ENCODE results near the gene ABCB11.

ABCB11 gene

DNA sequence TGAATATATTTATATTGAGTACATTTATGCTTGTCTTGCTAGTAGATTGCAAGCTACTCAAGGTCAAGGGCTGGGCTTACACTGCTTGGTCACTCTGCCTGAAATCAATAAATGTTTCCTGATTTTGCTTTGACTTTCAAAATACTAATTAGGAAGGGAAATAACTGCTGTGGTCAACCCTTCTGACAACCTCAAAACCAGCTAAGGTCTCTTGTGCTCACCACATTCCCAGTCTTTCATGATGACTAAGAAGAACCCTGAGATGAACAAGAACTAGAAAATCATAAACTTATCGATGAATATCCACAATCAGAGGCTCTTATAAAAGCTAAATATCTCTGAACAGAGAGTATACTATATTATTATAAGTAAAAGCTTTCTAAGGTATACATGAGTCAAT lies 33.3 kb downstream of the ABCB11 start:
- H3K4me1 ChIP-seq (ENCODE audit: control insufficient read depth in 1 of 2, insufficient read depth in 2 of 2, low read length in 2 of 2) = no peaks in the 10 kb centered on the region
- H3K36me3 ChIP-seq (ENCODE audit: control insufficient read depth in 1 of 2, insufficient read depth in 2 of 2, low read length in 2 of 2) = no peaks in the 10 kb centered on the region
- H3K4me3 ChIP-seq (ENCODE audit: low read depth in 1 of 2, low read length in 2 of 2) = no peak overlapping the region
- no peaks in the 10 kb centered on the region for H3K27me3 ChIP-seq (ENCODE audit: control insufficient read depth in 1 of 2, insufficient read depth in 2 of 2, low read length in 2 of 2)
- H3K9me3 ChIP-seq (ENCODE audit: control insufficient read depth in 1 of 2, low read length in 2 of 2) = no peaks in the 10 kb centered on the region
- H3K9ac ChIP-seq (ENCODE audit: low read depth in 1 of 2, low read length in 2 of 2) = no peak overlapping the region
- H3K27ac ChIP-seq (ENCODE audit: low read depth, low read length) = no peak overlapping the region

DNA sequence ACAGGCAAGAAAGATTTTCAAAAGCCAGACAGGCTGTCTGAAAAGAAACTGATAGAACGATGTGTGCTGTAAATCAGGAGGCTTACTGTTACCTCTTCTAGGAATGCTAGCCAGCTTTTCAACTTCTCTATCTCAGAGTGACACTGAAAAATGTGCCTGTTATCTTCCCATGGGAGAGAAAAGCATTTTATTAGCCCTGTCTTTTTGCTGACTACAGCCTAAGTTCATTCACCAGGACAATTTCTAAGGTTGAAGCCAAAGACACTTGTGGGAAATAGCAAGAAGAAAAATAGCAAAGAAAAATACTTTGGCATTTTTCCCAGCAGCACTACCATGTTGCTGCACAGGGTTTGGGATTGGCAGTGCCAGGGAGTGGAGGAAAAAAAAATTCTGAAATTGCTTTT lies 34.0 kb downstream of the ABCB11 start:
- H3K27me3 ChIP-seq (ENCODE audit: control insufficient read depth in 1 of 2, insufficient read depth in 2 of 2, low read length in 2 of 2) = no peaks in the 10 kb centered on the region
- no peaks in the 10 kb centered on the region for H3K9me3 ChIP-seq (ENCODE audit: control insufficient read depth in 1 of 2, low read length in 2 of 2)
- no peak overlapping the region for H3K4me3 ChIP-seq (ENCODE audit: low read depth in 1 of 2, low read length in 2 of 2)
- no peak overlapping the region for H3K9ac ChIP-seq (ENCODE audit: low read depth in 1 of 2, low read length in 2 of 2)
- H3K27ac ChIP-seq (ENCODE audit: low read depth, low read length) = no peak overlapping the region
- no peaks in the 10 kb centered on the region for H3K36me3 ChIP-seq (ENCODE audit: control insufficient read depth in 1 of 2, insufficient read depth in 2 of 2, low read length in 2 of 2)
- H3K4me1 ChIP-seq (ENCODE audit: control insufficient read depth in 1 of 2, insufficient read depth in 2 of 2, low read length in 2 of 2) = no peaks in the 10 kb centered on the region

DNA sequence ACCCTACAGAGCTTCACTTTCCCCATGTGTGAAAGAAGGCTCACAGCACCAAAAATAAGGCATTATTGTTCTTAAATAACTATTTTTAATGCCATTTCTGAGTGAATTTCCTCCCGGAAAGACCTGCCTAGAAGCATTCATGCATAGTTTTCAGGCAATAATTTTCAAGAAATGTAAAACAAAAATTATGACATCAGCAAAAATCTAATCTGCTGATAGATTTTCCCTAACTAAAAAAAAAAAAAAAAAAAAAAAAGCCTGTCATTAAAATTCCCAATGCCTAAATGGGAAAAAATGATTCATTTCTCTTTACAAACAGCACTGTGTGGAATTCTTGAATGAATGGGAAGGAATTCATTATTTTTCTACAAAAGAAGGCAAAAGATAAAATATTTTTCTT lies 35.4 kb downstream of the ABCB11 start:
- Histone ChIP-seq H3K4me1 (ENCODE audit: control insufficient read depth in 1 of 2, insufficient read depth in 2 of 2, low read length in 2 of 2) (no peaks in the 10 kb centered on the region), H3K9ac (ENCODE audit: low read depth in 1 of 2, low read length in 2 of 2) (no peak overlapping the region), H3K9me3 (ENCODE audit: control insufficient read depth in 1 of 2, low read length in 2 of 2) (no peaks in the 10 kb centered on the region), H3K27ac (ENCODE audit: low read depth, low read length) (no peak overlapping the region), H3K36me3 (ENCODE audit: control insufficient read depth in 1 of 2, insufficient read depth in 2 of 2, low read length in 2 of 2) (no peaks in the 10 kb centered on the region), H3K4me3 (ENCODE audit: low read depth in 1 of 2, low read length in 2 of 2) (no peak overlapping the region), H3K27me3 (ENCODE audit: control insufficient read depth in 1 of 2, insufficient read depth in 2 of 2, low read length in 2 of 2) (no peaks in the 10 kb centered on the region)

DNA sequence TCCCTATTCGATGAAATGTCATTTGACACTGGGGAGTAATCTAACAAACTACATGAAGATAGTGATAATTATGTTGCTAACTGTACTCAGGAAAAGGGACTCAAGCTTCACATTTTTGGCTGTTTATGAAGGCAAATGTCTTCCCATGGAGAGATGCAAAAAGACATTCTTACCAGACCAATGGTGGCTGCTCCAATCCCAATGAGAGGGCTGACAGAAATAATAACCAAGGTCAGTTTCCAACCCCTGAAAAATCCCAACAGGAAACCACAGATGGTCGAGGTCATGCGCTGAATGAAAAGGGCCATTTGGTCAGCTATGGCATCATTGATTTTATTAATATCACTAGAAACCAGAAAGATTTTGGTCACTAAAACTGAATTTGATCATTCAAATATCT lies 37.6 kb downstream of the ABCB11 start:
- Histone ChIP-seq H3K4me3 (ENCODE audit: low read depth in 1 of 2, low read length in 2 of 2) (no peak overlapping the region), H3K27me3 (ENCODE audit: control insufficient read depth in 1 of 2, insufficient read depth in 2 of 2, low read length in 2 of 2) (no peaks in the 10 kb centered on the region), H3K9me3 (ENCODE audit: control insufficient read depth in 1 of 2, low read length in 2 of 2) (no peaks in the 10 kb centered on the region), H3K9ac (ENCODE audit: low read depth in 1 of 2, low read length in 2 of 2) (no peak overlapping the region), H3K27ac (ENCODE audit: low read depth, low read length) (no peak overlapping the region), H3K36me3 (ENCODE audit: control insufficient read depth in 1 of 2, insufficient read depth in 2 of 2, low read length in 2 of 2) (no peaks in the 10 kb centered on the region), H3K4me1 (ENCODE audit: control insufficient read depth in 1 of 2, insufficient read depth in 2 of 2, low read length in 2 of 2) (no peaks in the 10 kb centered on the region)

DNA sequence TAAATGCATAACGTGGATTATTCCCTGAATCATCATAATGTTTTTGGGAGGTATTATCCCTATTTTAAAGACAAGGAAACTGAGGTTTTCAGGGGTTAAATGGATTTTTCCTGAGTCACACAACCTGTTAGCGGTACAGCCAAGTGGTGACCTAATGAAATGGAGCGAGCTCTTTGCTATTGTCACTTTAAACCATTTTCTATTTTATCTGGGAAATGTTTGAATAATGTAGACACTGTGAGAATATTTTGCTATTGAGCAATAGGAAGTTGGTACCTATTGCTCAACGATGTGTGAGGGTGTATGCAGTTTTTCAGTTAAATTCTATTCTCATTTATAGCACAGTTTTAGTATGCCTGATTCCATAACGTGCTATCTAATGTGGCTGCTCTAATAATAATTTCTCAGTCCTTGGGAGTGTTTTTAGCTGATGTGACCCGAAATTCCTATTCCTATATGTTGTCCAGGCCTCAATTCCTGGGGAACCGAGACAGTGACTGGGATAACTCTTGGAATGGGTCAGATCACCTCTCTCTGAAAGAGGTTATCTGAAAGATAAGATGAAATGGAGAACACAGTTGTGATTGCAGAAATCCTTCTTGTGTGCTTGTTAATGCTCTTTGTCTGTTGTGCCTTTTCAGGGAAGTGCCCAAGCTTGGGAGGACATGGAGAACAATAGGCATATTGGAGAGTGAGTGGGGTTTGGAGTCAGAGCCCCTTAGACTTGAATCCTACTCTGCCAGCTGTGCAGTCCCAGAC lies 38.4 kb downstream of the ABCB11 start:
- no peaks in the 10 kb centered on the region for H3K36me3 ChIP-seq (ENCODE audit: control insufficient read depth in 1 of 2, insufficient read depth in 2 of 2, low read length in 2 of 2)
- no peak overlapping the region for H3K27ac ChIP-seq (ENCODE audit: low read depth, low read length)
- no peaks in the 10 kb centered on the region for H3K9me3 ChIP-seq (ENCODE audit: control insufficient read depth in 1 of 2, low read length in 2 of 2)
- no peak overlapping the region for H3K9ac ChIP-seq (ENCODE audit: low read depth in 1 of 2, low read length in 2 of 2)
- no peaks in the 10 kb centered on the region for H3K27me3 ChIP-seq (ENCODE audit: control insufficient read depth in 1 of 2, insufficient read depth in 2 of 2, low read length in 2 of 2)
- no peaks in the 10 kb centered on the region for H3K4me1 ChIP-seq (ENCODE audit: control insufficient read depth in 1 of 2, insufficient read depth in 2 of 2, low read length in 2 of 2)
- no peak overlapping the region for H3K4me3 ChIP-seq (ENCODE audit: low read depth in 1 of 2, low read length in 2 of 2)

DNA sequence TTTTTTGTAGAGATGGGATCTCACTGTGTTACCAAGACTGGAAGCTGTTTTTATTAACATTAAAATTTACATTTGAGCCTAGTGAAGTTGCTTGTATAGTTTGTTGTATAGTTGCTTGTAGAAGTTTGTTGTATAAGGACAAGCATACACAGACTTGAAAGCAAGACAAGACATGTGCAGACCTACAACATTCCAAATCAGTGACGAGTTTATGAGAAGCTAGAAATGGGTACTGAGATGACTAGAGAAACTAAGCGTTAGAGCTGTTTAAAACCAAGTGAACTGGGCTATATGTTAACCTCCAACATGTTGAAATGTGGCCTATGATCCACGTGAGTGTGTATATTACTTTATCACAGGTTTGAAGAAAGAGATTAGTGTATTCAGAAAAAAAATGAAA lies 39.1 kb downstream of the ABCB11 start:
- no peaks in the 10 kb centered on the region for H3K27me3 ChIP-seq (ENCODE audit: control insufficient read depth in 1 of 2, insufficient read depth in 2 of 2, low read length in 2 of 2)
- no peaks in the 10 kb centered on the region for H3K4me1 ChIP-seq (ENCODE audit: control insufficient read depth in 1 of 2, insufficient read depth in 2 of 2, low read length in 2 of 2)
- no peaks in the 10 kb centered on the region for H3K9me3 ChIP-seq (ENCODE audit: control insufficient read depth in 1 of 2, low read length in 2 of 2)
- H3K4me3 ChIP-seq (ENCODE audit: low read depth in 1 of 2, low read length in 2 of 2) = no peak overlapping the region
- H3K27ac ChIP-seq (ENCODE audit: low read depth, low read length) = no peak overlapping the region
- no peaks in the 10 kb centered on the region for H3K36me3 ChIP-seq (ENCODE audit: control insufficient read depth in 1 of 2, insufficient read depth in 2 of 2, low read length in 2 of 2)
- H3K9ac ChIP-seq (ENCODE audit: low read depth in 1 of 2, low read length in 2 of 2) = no peak overlapping the region

DNA sequence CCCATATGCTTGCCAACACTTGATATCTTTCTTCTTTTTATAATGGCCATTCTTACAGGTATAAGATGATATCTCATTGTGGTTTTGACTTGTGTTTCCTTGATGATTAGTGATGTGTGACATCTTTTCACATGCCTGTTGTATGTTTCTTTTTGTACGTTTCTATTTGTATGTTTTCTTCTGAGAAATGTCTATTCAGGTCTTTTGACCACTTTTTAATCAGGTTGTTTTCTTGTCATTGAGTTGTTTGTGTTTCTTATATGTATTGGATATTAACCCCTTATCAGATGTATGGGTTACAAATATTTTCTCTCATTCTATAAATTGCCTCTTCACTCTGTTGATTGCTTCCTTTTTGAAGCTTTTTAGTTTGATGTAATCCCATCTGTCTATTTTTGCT lies 42.4 kb downstream of the ABCB11 start:
- Histone ChIP-seq H3K4me1 (ENCODE audit: control insufficient read depth in 1 of 2, insufficient read depth in 2 of 2, low read length in 2 of 2) (no peaks in the 10 kb centered on the region), H3K9ac (ENCODE audit: low read depth in 1 of 2, low read length in 2 of 2) (no peak overlapping the region), H3K27me3 (ENCODE audit: control insufficient read depth in 1 of 2, insufficient read depth in 2 of 2, low read length in 2 of 2) (no peaks in the 10 kb centered on the region), H3K36me3 (ENCODE audit: control insufficient read depth in 1 of 2, insufficient read depth in 2 of 2, low read length in 2 of 2) (no peaks in the 10 kb centered on the region), H3K9me3 (ENCODE audit: control insufficient read depth in 1 of 2, low read length in 2 of 2) (no peaks in the 10 kb centered on the region), H3K27ac (ENCODE audit: low read depth, low read length) (no peak overlapping the region), H3K4me3 (ENCODE audit: low read depth in 1 of 2, low read length in 2 of 2) (no peak overlapping the region)

DNA sequence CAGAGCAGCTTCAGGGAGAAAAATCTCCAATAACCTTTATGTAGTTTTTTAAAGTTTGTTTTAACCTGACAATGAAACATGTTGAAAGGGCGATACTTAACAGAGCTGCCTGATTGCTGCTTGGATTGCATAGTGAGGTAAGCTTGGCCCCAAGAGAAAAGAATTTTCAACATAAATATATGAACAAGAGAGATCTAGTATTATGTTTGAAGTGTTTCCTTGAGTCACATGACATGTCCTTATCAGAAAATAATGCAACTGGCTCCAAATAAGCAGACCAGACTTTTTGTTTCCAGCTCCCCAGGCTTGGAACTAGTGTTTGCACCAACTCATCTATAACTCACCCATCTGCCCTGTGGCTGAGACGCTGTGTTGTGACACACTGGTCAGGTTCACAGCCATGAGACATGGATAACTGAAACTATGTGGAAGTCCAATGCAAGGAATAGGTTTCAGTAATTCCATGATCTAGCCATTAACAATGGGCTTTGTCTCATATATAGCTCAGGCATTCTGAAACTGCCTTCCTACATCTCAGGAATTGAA lies 44.7 kb downstream of the ABCB11 start:
- H3K27me3 ChIP-seq (ENCODE audit: control insufficient read depth in 1 of 2, insufficient read depth in 2 of 2, low read length in 2 of 2) = no peaks in the 10 kb centered on the region
- H3K9ac ChIP-seq (ENCODE audit: low read depth in 1 of 2, low read length in 2 of 2) = no peak overlapping the region
- H3K4me1 ChIP-seq (ENCODE audit: control insufficient read depth in 1 of 2, insufficient read depth in 2 of 2, low read length in 2 of 2) = no peaks in the 10 kb centered on the region
- H3K9me3 ChIP-seq (ENCODE audit: control insufficient read depth in 1 of 2, low read length in 2 of 2) = no peaks in the 10 kb centered on the region
- H3K4me3 ChIP-seq (ENCODE audit: low read depth in 1 of 2, low read length in 2 of 2) = no peak overlapping the region
- H3K27ac ChIP-seq (ENCODE audit: low read depth, low read length) = no peak overlapping the region
- no peaks in the 10 kb centered on the region for H3K36me3 ChIP-seq (ENCODE audit: control insufficient read depth in 1 of 2, insufficient read depth in 2 of 2, low read length in 2 of 2)

DNA sequence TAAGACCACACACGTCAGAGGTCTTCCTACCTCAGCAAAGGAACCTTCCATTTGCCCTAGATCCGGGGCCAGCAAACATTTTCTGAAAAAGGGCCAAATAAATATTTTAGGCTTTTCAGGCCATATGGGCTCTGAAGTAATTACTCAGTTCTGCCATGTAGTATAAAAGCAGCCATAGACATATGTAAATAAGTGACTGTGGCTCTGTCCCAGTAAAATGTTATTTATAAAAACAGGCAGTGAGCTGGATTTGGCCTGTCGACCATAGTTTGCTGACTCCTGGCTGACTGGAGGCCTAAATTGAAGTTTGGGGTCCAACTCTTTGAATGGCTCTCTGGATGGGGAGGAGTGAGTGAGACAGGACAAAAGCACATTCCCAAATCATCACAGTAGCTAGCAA lies 49.5 kb downstream of the ABCB11 start:
- Histone ChIP-seq H3K9ac (ENCODE audit: low read depth in 1 of 2, low read length in 2 of 2) (no peak overlapping the region), H3K27me3 (ENCODE audit: control insufficient read depth in 1 of 2, insufficient read depth in 2 of 2, low read length in 2 of 2) (no peaks in the 10 kb centered on the region), H3K4me3 (ENCODE audit: low read depth in 1 of 2, low read length in 2 of 2) (no peak overlapping the region), H3K9me3 (ENCODE audit: control insufficient read depth in 1 of 2, low read length in 2 of 2) (no peaks in the 10 kb centered on the region), H3K27ac (ENCODE audit: low read depth, low read length) (no peak overlapping the region), H3K4me1 (ENCODE audit: control insufficient read depth in 1 of 2, insufficient read depth in 2 of 2, low read length in 2 of 2) (no peaks in the 10 kb centered on the region), H3K36me3 (ENCODE audit: control insufficient read depth in 1 of 2, insufficient read depth in 2 of 2, low read length in 2 of 2) (no peaks in the 10 kb centered on the region)

DNA sequence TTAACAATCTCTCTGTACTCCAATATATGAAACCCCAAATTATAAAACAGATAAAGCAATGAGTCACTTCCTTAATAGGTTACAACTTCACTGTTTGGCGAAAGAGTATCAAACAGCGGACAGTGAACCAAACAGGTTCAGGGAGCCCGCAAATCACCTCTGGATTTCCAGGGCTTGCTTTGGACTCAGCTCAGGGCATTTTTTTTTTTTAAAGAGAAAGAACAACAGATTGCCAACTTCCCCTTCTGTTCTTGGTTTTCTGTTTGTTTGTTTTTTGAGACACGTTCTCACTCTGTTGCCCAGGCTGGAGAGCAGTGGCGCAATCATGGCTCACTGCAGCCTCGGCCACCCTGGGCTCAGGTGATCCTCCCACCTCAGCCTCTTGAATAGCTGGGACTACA lies 52.7 kb downstream of the ABCB11 start:
- Histone ChIP-seq H3K27ac (ENCODE audit: low read depth, low read length) (no peak overlapping the region), H3K9me3 (ENCODE audit: control insufficient read depth in 1 of 2, low read length in 2 of 2) (no peaks in the 10 kb centered on the region), H3K27me3 (ENCODE audit: control insufficient read depth in 1 of 2, insufficient read depth in 2 of 2, low read length in 2 of 2) (no peaks in the 10 kb centered on the region), H3K4me3 (ENCODE audit: low read depth in 1 of 2, low read length in 2 of 2) (no peak overlapping the region), H3K36me3 (ENCODE audit: control insufficient read depth in 1 of 2, insufficient read depth in 2 of 2, low read length in 2 of 2) (no peaks in the 10 kb centered on the region), H3K4me1 (ENCODE audit: control insufficient read depth in 1 of 2, insufficient read depth in 2 of 2, low read length in 2 of 2) (no peaks in the 10 kb centered on the region), H3K9ac (ENCODE audit: low read depth in 1 of 2, low read length in 2 of 2) (no peak overlapping the region)

Data from duodenal mucosa (tissue), 2 donors.